HL-60 (cell line): ENCODE data around the gene XPO1.

Experiments
- DNase-seq, 2 experiments: peaks; one replicate each; pipeline ENCODE4 v3.0.0-alpha.2; 2010 to 2020; ENCODE audit warnings: low read depth in 1 of 2, low spot score in 1 of 2
- H3K27ac ChIP-seq: fragments of 250-450 bp; sonication (Bioruptor Pico); replicated peaks from 2 replicates; pipeline ENCODE4 v1.5.1; 2020; ENCODE audit warnings: mild to moderate bottlenecking, moderate library complexity
- H3K27me3 ChIP-seq: fragments of 250-450 bp; sonication (Bioruptor Pico); 2 replicates; pipeline ENCODE4 v1.5.1; 2021; ENCODE audit warnings: mild to moderate bottlenecking, moderate library complexity; ENCODE audit not compliant: insufficient read depth, poor library complexity, severe bottlenecking
- H3K4me3 ChIP-seq: replicated peaks from 2 replicates; pipeline ENCODE4 v1.5.1; 2011; ENCODE audit warnings: mild to moderate bottlenecking, control low read depth, low read length; ENCODE audit not compliant: insufficient read depth
- CTCF ChIP-seq: IDR thresholded peaks from one replicate; pipeline ENCODE4 v1.5.1; 2011; ENCODE audit warnings: low read length, control low read depth, inconsistent platforms; ENCODE audit not compliant: insufficient read depth
- GABPA ChIP-seq: IDR thresholded peaks from 2 replicates; pipeline ENCODE4 v1.6.1; 2012; ENCODE audit warnings: low read depth
- POLR2AphosphoS5 ChIP-seq: IDR thresholded peaks from 2 replicates; pipeline ENCODE4 v1.6.1; 2012; ENCODE audit warnings: low read depth
- REST ChIP-seq: IDR thresholded peaks from 2 replicates; pipeline ENCODE4 v1.6.1; 2012; ENCODE audit warnings: low read depth; ENCODE audit not compliant: insufficient replicate concordance
- SPI1 ChIP-seq: IDR thresholded peaks from 2 replicates; pipeline ENCODE4 v1.6.1; 2012; ENCODE audit warnings: low read depth, mild to moderate bottlenecking, borderline replicate concordance

XPO1 gene

GRCh38 chr2:61434314-61434713, 103.8 kb downstream of the XPO1 start:
- no peak overlapping the region for H3K4me3 ChIP-seq
- H3K27ac ChIP-seq: peak overlapping the region; percentile 65
- peak; percentile 66 to 96 for DNase-seq
- TF ChIP-seq CTCF: no peak
- peak; percentile 97 for TF ChIP-seq SPI1
- TF ChIP-seq POLR2AphosphoS5: peak; percentile 90
- no peaks in the 10 kb centered on the region for H3K27me3 ChIP-seq

- no peak overlapping the region for H3K4me3 ChIP-seq
- TF ChIP-seq SPI1 (no peak), GABPA (no peak)
- DNase-seq: no peak
- H3K27ac ChIP-seq: peak overlapping the region; percentile 65
- H3K27me3 ChIP-seq: no peaks in the 10 kb centered on the region
These were observed 104.5 kb downstream of the XPO1 start for GRCh38 chr2:61433606-61434005.

- Histone ChIP-seq H3K27ac (no peak overlapping the region), H3K4me3 (no peak overlapping the region), H3K27me3 (no peaks in the 10 kb centered on the region)
- DNase-seq: no peak
- no peak for TF ChIP-seq REST
These were observed 105.2 kb downstream of the XPO1 start for GRCh38 chr2:61432990-61433389.

GRCh38 chr2:61431345-61431744, 106.8 kb downstream of the XPO1 start:
- no peaks in the 10 kb centered on the region for H3K27me3 ChIP-seq
- no peak overlapping the region for H3K4me3 ChIP-seq
- TF ChIP-seq POLR2AphosphoS5 (no peak), GABPA (no peak)
- DNase-seq: no peak
- H3K27ac ChIP-seq: no peak overlapping the region
